ENCODE results near the gene CALN1. TPM values are rescaled to one million over a fixed set of nuclear protein-coding genes. Genes with fewer than 3 reads are reported as not detected.

CALN1 gene
- total RNA-seq, 1 experiment from 2014 or later: not detected

GRCh38 chr7:71775648-71776047 lies 636.5 kb downstream of the CALN1 start:
- Histone ChIP-seq H3K9me3 (no peaks in the 10 kb centered on the region), H3K4me3 (ENCODE audit: low read depth, low read length) (no peak overlapping the region), H3K4me1 (no peaks in the 10 kb centered on the region), H3K27me3 (replicated peaks; ENCODE audit: control insufficient read depth, insufficient read depth, low read length) (no peaks in the 10 kb centered on the region), H3K36me3 (ENCODE audit: control insufficient read depth, insufficient read depth, low read length) (no peaks in the 10 kb centered on the region)
- intact Hi-C loops (cut with micrococcal nuclease; ENCODE audit: unreplicated experiment): no loop called here
- Mint-ChIP-seq H3K36me3 (ENCODE audit: insufficient read depth, unreplicated experiment) (no peaks in the 10 kb centered on the region), H3K4me1 (ENCODE audit: low read depth, unreplicated experiment) (no peaks in the 10 kb centered on the region), H3K4me3 (ENCODE audit: unreplicated experiment) (no peak overlapping the region), H3K9me3 (ENCODE audit: unreplicated experiment) (peaks cover 21% of the 10 kb centered on the region), H3K27ac (ENCODE audit: unreplicated experiment) (no peak overlapping the region), H3K27me3 (ENCODE audit: insufficient read depth, unreplicated experiment) (no peaks in the 10 kb centered on the region)
- BruUV-seq (replicated peaks): no TSS peak
- CTCF ChIA-PET: no interaction called here
- no peak for TF ChIP-seq CTCF (IDR thresholded peaks at IDR 0.05; ENCODE audit: insufficient read depth in 1 of 2, low read depth in 1 of 2, low read length in 1 of 2, severe bottlenecking in 1 of 2, unreplicated experiment in 1 of 2)
- DNase-seq: no peak
- POLR2A ChIA-PET: no interaction called here

- Mint-ChIP-seq H3K36me3 (ENCODE audit: insufficient read depth, unreplicated experiment) (no peaks in the 10 kb centered on the region), H3K4me3 (ENCODE audit: unreplicated experiment) (no peak overlapping the region), H3K4me1 (ENCODE audit: low read depth, unreplicated experiment) (no peaks in the 10 kb centered on the region), H3K9me3 (ENCODE audit: unreplicated experiment) (peaks cover 15% of the 10 kb centered on the region), H3K27ac (ENCODE audit: unreplicated experiment) (no peak overlapping the region), H3K27me3 (ENCODE audit: insufficient read depth, unreplicated experiment) (no peaks in the 10 kb centered on the region)
- no peak for DNase-seq
- POLR2A ChIA-PET: no interaction called here
- H3K4me3 ChIP-seq (ENCODE audit: low read depth, low read length): no peak overlapping the region
- no peaks in the 10 kb centered on the region for H3K27me3 ChIP-seq (replicated peaks; ENCODE audit: control insufficient read depth, insufficient read depth, low read length)
- no peaks in the 10 kb centered on the region for H3K36me3 ChIP-seq (ENCODE audit: control insufficient read depth, insufficient read depth, low read length)
- CTCF ChIA-PET: no interaction called here
- no TSS peak for BruUV-seq (replicated peaks)
- intact Hi-C loops (cut with micrococcal nuclease; ENCODE audit: unreplicated experiment): no loop called here
- no peak for TF ChIP-seq CTCF (IDR thresholded peaks at IDR 0.05; ENCODE audit: insufficient read depth in 1 of 2, low read depth in 1 of 2, low read length in 1 of 2, severe bottlenecking in 1 of 2, unreplicated experiment in 1 of 2)
- H3K4me1 ChIP-seq: no peaks in the 10 kb centered on the region
- H3K9me3 ChIP-seq: no peaks in the 10 kb centered on the region
Observed at GRCh38 chr7:71772779-71773178, 639.4 kb downstream of the CALN1 start.

- no peak overlapping the region for H3K27ac Mint-ChIP-seq (ENCODE audit: unreplicated experiment)
- no peaks in the 10 kb centered on the region for H3K27me3 ChIP-seq (replicated peaks; ENCODE audit: control insufficient read depth, insufficient read depth, low read length)
- H3K9me3 ChIP-seq: peaks cover 3% of the 10 kb centered on the region; the same call in 1 of the 2 replicates
- H3K36me3 ChIP-seq (ENCODE audit: control insufficient read depth, insufficient read depth, low read length): no peaks in the 10 kb centered on the region
- CTCF ChIA-PET: no interaction called here
- no peak for TF ChIP-seq CTCF (IDR thresholded peaks at IDR 0.05; ENCODE audit: insufficient read depth in 1 of 2, low read depth in 1 of 2, low read length in 1 of 2, severe bottlenecking in 1 of 2, unreplicated experiment in 1 of 2)
- H3K4me3 ChIP-seq (ENCODE audit: low read depth, low read length): no peak overlapping the region
- DNase-seq: no peak
- H3K4me3 Mint-ChIP-seq (ENCODE audit: unreplicated experiment): no peak overlapping the region
- no TSS peak for BruUV-seq (replicated peaks)
- no peaks in the 10 kb centered on the region for H3K36me3 Mint-ChIP-seq (ENCODE audit: insufficient read depth, unreplicated experiment)
- POLR2A ChIA-PET: no interaction called here
- H3K27me3 Mint-ChIP-seq (ENCODE audit: insufficient read depth, unreplicated experiment): no peaks in the 10 kb centered on the region
- H3K4me1 ChIP-seq: no peaks in the 10 kb centered on the region
- intact Hi-C loops (cut with micrococcal nuclease; ENCODE audit: unreplicated experiment): no loop called here
- peaks cover 15% of the 10 kb centered on the region for H3K9me3 Mint-ChIP-seq (ENCODE audit: unreplicated experiment)
- H3K4me1 Mint-ChIP-seq (ENCODE audit: low read depth, unreplicated experiment): no peaks in the 10 kb centered on the region
Observed at GRCh38 chr7:71770269-71770907, 641.8 kb downstream of the CALN1 start.

All from Caco-2 (cell line).